Skeletal muscle cell (primary cell): Measurements from ENCODE around the gene NFRKB.
"Not testable (repeated sequence)": the region's sequence is repeated elsewhere in the genome, so short reads cannot be mapped to it uniquely, and the experiment has no call there.

ENCODE experiments used
- DNase-seq: peaks from one replicate; pipeline ENCODE4 v3.0.0-alpha.2; 2010; ENCODE audit warnings: low read depth
- H3K4me3 ChIP-seq: 2 replicates; pipeline ENCODE4 v1.5.1; 2011; ENCODE audit warnings: low read depth, mild to moderate bottlenecking, control low read depth, low read length, moderate library complexity

The NFRKB gene

DNA sequence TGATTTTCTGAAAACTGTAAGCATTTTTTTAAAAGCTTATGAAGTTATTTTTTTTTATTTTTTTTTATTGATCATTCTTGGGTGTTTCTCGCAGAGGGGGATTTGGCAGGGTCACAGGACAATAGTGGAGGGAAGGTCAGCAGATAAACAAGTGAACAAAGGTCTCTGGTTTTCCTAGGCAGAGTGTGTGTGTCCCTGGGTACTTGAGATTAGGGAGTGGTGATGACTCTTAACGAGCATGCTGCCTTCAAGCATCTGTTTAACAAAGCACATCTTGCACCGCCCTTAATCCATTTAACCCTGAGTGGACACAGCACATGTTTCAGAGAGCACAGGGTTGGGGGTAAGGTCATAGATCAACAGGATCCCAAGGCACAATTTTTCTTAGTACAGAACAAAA is 48.0 kb downstream of the NFRKB start:
- DNase-seq, H3K4me3 ChIP-seq: not testable (repeated sequence)

- no peak overlapping the region for H3K4me3 ChIP-seq
- peak; percentile 83 for DNase-seq
Measured at GRCh38 chr11:129846508-129847335, 48.7 kb downstream of the NFRKB start.
